Liver (tissue), 3 donors: ENCODE measurements around the gene MANBA.

Experiments
- CTCF ChIP-seq: fragments of 150-350 bp; IDR thresholded peaks from 2 replicates; pipeline ENCODE4 v1.5.1; 2017; ENCODE audit warnings: improper control_type of control experiment, low read depth, low read length; ENCODE audit not compliant: missing input control
- EGR1 ChIP-seq, 2 donors: IDR thresholded peaks; 2 replicates each; pipeline ENCODE4 v1.6.1; 2016 to 2018; ENCODE audit warnings: antibody characterized with exemption in 2 of 2, low read depth in 2 of 2
- FOXA1 ChIP-seq: IDR thresholded peaks from 2 replicates; pipeline ENCODE4 v1.6.1; 2016; ENCODE audit warnings: antibody characterized with exemption
- GABPA ChIP-seq, 2 donors: IDR thresholded peaks in 1 of 2; conservative IDR thresholded peaks in 1 of 2; 2 replicates each; pipeline ENCODE4 v1.6.1; 2016; ENCODE audit warnings: antibody characterized with exemption in 2 of 2, mild to moderate bottlenecking in 1 of 2, moderate library complexity in 1 of 2
- JUND ChIP-seq, 2 donors: IDR thresholded peaks; 2 replicates each; pipeline ENCODE4 v1.6.1; 2016; ENCODE audit warnings: antibody characterized with exemption in 2 of 2
- NR2F2 ChIP-seq: IDR thresholded peaks from 2 replicates; pipeline ENCODE4 v1.6.1; 2016; ENCODE audit warnings: antibody characterized with exemption
- REST ChIP-seq: IDR thresholded peaks from 2 replicates; pipeline ENCODE4 v1.6.1; 2016; ENCODE audit warnings: antibody characterized with exemption, mild to moderate bottlenecking
- RXRA ChIP-seq, 2 donors: IDR thresholded peaks; 2 replicates each; pipeline ENCODE4 v1.6.1; 2017 to 2018; ENCODE audit warnings: antibody characterized with exemption in 2 of 2, mild to moderate bottlenecking in 1 of 2
- SP1 ChIP-seq: IDR thresholded peaks from 2 replicates; pipeline ENCODE4 v1.6.1; 2018; ENCODE audit warnings: antibody characterized with exemption, mild to moderate bottlenecking
- YY1 ChIP-seq: IDR thresholded peaks from 2 replicates; pipeline ENCODE4 v1.6.1; 2016; ENCODE audit warnings: antibody characterized with exemption, mild to moderate bottlenecking
- TF ChIP-seq, protein P1 (sequence below): IDR thresholded peaks from 2 replicates; pipeline ENCODE4 v1.6.1; 2016; ENCODE audit warnings: antibody characterized with exemption
- TF ChIP-seq, protein P2 (sequence below): IDR thresholded peaks from 2 replicates; pipeline ENCODE4 v1.6.1; 2016; ENCODE audit warnings: antibody characterized with exemption
- donor health status: healthy.
- donor health status: healthy.

DNA sequence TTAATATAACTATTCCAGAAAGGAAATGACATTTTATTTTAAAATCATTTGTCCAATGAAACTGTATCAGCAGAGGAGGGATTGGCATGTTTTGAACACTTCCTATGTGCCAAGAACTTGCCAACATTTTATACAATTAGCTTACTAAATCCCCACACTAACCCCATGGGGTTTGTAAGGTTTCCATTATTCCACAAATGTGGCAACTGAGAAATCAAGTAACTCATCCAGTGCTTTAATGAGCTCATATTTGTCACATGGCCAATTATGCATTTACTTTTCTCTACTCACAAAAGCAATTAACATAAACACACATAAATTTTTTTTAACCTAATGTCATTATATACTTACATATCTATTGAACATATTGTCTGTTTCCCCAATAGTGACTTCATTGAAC, 37.3 kb downstream of the MANBA start:
- TF ChIP-seq CTCF (no peak), SP1 (no peak), REST (no peak), GABPA (IDR thresholded peaks at IDR 0.05 in 1 of 2, conservative IDR thresholded peaks at IDR 0.05 in 1 of 2) (no peak), EGR1 (IDR thresholded peaks at IDR 0.05; ENCODE audit: low read depth in 2 of 2) (no peak), NR2F2 (no peak), RXRA (IDR thresholded peaks at IDR 0.05) (no peak), YY1 (no peak), FOXA1 (no peak), JUND (IDR thresholded peaks at IDR 0.05) (no peak)
- TF ChIP-seq, protein P1, sequence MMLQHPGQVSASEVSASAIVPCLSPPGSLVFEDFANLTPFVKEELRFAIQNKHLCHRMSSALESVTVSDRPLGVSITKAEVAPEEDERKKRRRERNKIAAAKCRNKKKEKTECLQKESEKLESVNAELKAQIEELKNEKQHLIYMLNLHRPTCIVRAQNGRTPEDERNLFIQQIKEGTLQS = no peak
- TF ChIP-seq, protein P2, sequence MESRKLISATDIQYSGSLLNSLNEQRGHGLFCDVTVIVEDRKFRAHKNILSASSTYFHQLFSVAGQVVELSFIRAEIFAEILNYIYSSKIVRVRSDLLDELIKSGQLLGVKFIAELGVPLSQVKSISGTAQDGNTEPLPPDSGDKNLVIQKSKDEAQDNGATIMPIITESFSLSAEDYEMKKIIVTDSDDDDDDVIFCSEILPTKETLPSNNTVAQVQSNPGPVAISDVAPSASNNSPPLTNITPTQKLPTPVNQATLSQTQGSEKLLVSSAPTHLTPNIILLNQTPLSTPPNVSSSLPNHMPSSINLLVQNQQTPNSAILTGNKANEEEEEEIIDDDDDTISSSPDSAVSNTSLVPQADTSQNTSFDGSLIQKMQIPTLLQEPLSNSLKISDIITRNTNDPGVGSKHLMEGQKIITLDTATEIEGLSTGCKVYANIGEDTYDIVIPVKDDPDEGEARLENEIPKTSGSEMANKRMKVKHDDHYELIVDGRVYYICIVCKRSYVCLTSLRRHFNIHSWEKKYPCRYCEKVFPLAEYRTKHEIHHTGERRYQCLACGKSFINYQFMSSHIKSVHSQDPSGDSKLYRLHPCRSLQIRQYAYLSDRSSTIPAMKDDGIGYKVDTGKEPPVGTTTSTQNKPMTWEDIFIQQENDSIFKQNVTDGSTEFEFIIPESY = no peak
